Lung (tissue), 12 donors: ENCODE measurements around the gene CIRBP. TPM values are rescaled to one million over a fixed set of nuclear protein-coding genes. Genes with fewer than 3 reads are reported as not detected.

ENCODE experiments used
- ATAC-seq: fragments of 200-7000 bp; cut with Tn5 transposase; one replicate; pipeline ENCODE4 v1.9.1; 2020; ENCODE audit warnings: moderate number of reproducible peaks; ENCODE audit not compliant: insufficient read depth, low FRiP score
- DNase-seq, 3 donors: peaks; one replicate each; pipeline ENCODE4 v3.0.0-alpha.2; 2013 to 2017
- H3K27ac ChIP-seq, 2 donors: one replicate each; pipeline ENCODE4 v1.5.1; 2013; ENCODE audit warnings: mild to moderate bottlenecking in 2 of 2, moderate library complexity in 2 of 2, control low read depth in 1 of 2, inconsistent platforms in 1 of 2, low read depth in 1 of 2, low read length in 1 of 2
- H3K27me3 ChIP-seq, 3 donors: one replicate each; pipeline ENCODE4 v1.5.1; 2013; ENCODE audit warnings: low read length in 2 of 3; ENCODE audit not compliant: control insufficient read depth in 3 of 3, insufficient read depth in 3 of 3
- H3K36me3 ChIP-seq, 4 donors: one replicate each; pipeline ENCODE4 v1.5.1; 2013; ENCODE audit warnings: low read length in 4 of 4, mild to moderate bottlenecking in 1 of 4, moderate library complexity in 1 of 4; ENCODE audit not compliant: control insufficient read depth in 4 of 4, insufficient read depth in 4 of 4
- H3K4me1 ChIP-seq, 5 donors: one replicate each; pipeline ENCODE4 v1.5.1; 2013; ENCODE audit warnings: low read length in 5 of 5, mild to moderate bottlenecking in 2 of 5, moderate library complexity in 1 of 5; ENCODE audit not compliant: control insufficient read depth in 5 of 5, insufficient read depth in 5 of 5
- H3K4me3 ChIP-seq: one replicate; pipeline ENCODE4 v1.5.1; 2013; ENCODE audit warnings: mild to moderate bottlenecking, control low read depth, moderate library complexity
- H3K9ac ChIP-seq, 2 donors: one replicate each; pipeline ENCODE4 v1.5.1; 2013; ENCODE audit warnings: low read length in 2 of 2, control low read depth in 1 of 2; ENCODE audit not compliant: insufficient read depth in 1 of 2
- H3K9me3 ChIP-seq, 4 donors: one replicate each; pipeline ENCODE4 v1.5.1; 2013; ENCODE audit warnings: low read length in 3 of 4, mild to moderate bottlenecking in 1 of 4, moderate library complexity in 1 of 4; ENCODE audit not compliant: control insufficient read depth in 4 of 4, insufficient read depth in 3 of 4
- CTCF ChIP-seq: IDR thresholded peaks from 2 replicates; pipeline ENCODE4 v1.5.1; 2012; ENCODE audit warnings: mild to moderate bottlenecking; ENCODE audit errors: control extremely low read depth, extremely low read depth
- WGBS, 2 donors: extraction: QIAGEN DNeasy Blood & Tissue Kit; methylation state at CpG; one replicate each; pipeline ENCODE4 v1.1.7; 2013; 5-methylcytosine and 5-hydroxymethylcytosine counted together
- polyA plus RNA-seq, 2 donors: library from polyadenylated mRNA; stranded (reverse); fragments of 200-250 nt; gene quantifications; one replicate each; pipeline ENCODE4 v1.2.1, GENCODE V29; 2013
- total RNA-seq, 2 donors: library from RNA; depleted of rRNA in 1 of 2; stranded (reverse); fragments of >200 nt in 1 of 2; gene quantifications; one replicate each; pipeline ENCODE4 v1.2.1, GENCODE V29; 2014 to 2021
- donor health status: control.
- donor health status: control.
- donor health status: Bipolar disorder and iron deficiency.
- donor health status: healthy.
- donor health status: DM: yes; HTN: yes; CAD: no.

Gene CIRBP
- total and polyA plus RNA-seq, 4 donors: 313 to 488 (median 439) TPM

GRCh38 chr19:1274081-1274851 lies 5.1 kb downstream of the CIRBP start:
- peak overlapping the region; percentile 87 to 100 for H3K27ac ChIP-seq
- no peaks in the 10 kb centered on the region for H3K9me3 ChIP-seq
- H3K36me3 ChIP-seq: peaks cover 13 to 52% (median 43%) of the 10 kb centered on the region in 4 donors
- TF ChIP-seq CTCF: no peak
- no peaks in the 10 kb centered on the region for H3K27me3 ChIP-seq
- no peak overlapping the region for H3K4me3 ChIP-seq
- H3K4me1 ChIP-seq: peaks cover 11 to 39% (median 28%) of the 10 kb centered on the region in 5 donors
- ATAC-seq (no peak), DNase-seq (no peak)
- WGBS, 2 donors: 86 to 87% methylated on average over 44 to 46 of the region's 46 CpGs
- H3K9ac ChIP-seq: no peak overlapping the region

GRCh38 chr19:1274852-1275259 lies 5.7 kb downstream of the CIRBP start:
- no peaks in the 10 kb centered on the region for H3K9me3 ChIP-seq
- H3K4me1 ChIP-seq: peaks cover 11 to 40% (median 28%) of the 10 kb centered on the region in 5 donors
- H3K9ac ChIP-seq: no peak overlapping the region
- no peak for ATAC-seq
- peak overlapping the region; percentile 51 for H3K4me3 ChIP-seq
- peaks cover 13 to 52% (median 43%) of the 10 kb centered on the region in 4 donors for H3K36me3 ChIP-seq
- DNase-seq: no peak
- peak overlapping the region; percentile 87 to 100 for H3K27ac ChIP-seq
- no peak for TF ChIP-seq CTCF
- WGBS, 2 donors: 36 to 45% methylated on average over 39 to 44 of the region's 44 CpGs
- H3K27me3 ChIP-seq: no peaks in the 10 kb centered on the region

- H3K9ac ChIP-seq: peak within 1 kb of the TSS in 1 of 2 donors; percentile 32
- no peak for TF ChIP-seq CTCF
- peak within 1 kb of the TSS; percentile 96 to 100 for H3K27ac ChIP-seq
- ATAC-seq (peak; percentile 89), DNase-seq (peak; percentile 96 to 98 (median 97))
- peaks cover 7 to 36% (median 25%) of the 10 kb centered on the region in 5 donors for H3K4me1 ChIP-seq
- peaks cover 13 to 52% (median 41%) of the 10 kb centered on the region in 4 donors for H3K36me3 ChIP-seq
- peak within 1 kb of the TSS; percentile 51 for H3K4me3 ChIP-seq
- no peaks in the 10 kb centered on the region for H3K27me3 ChIP-seq
- WGBS, 2 donors: 0% methylated on average over 67 to 98 of the region's 98 CpGs
- no peaks in the 10 kb centered on the region for H3K9me3 ChIP-seq
These were observed 6.3 kb downstream of the CIRBP start, which contains the start of gene FAM174C for GRCh38 chr19:1275260-1275975. Gene FAM174C, plus strand, starts transcription at chr19:1275530. Its CDS starts 20 bp downstream, at chr19:1275550.
